ENCODE data around the gene CCL1.

GRCh38 chr17:34387566-34387965, 24.5 kb upstream of the CCL1 start:
- no peak for TF ChIP-seq CTCF (IDR thresholded peaks at IDR 0.05)
- TF ChIP-seq POLR2A (IDR thresholded peaks at IDR 0.05), result no peak
